ENCODE results near the gene KDM6B. TPM values are rescaled to one million over a fixed set of nuclear protein-coding genes. Genes with fewer than 3 reads are reported as not detected.

The KDM6B gene
- total and polyA plus RNA-seq, 9 of the 15 experiments (the other 6 are each of a cell fraction or from before 2014, with no cell fraction given) = 0.01 to 22.9 (median 2.2) TPM

- H3K79me2 ChIP-seq (ENCODE audit: control insufficient read depth, insufficient read depth, low read length) = peaks cover 37% of the 10 kb centered on the region
- H3K9me3 ChIP-seq (replicated peaks; ENCODE audit: control insufficient read depth, insufficient read depth, low read depth, low read length) = no peaks in the 10 kb centered on the region
- no peak for DNase-seq (ENCODE audit: extremely low read depth in 1 of 4, low spot score in 3 of 4)
- TF ChIP-seq NR2C1 (IDR thresholded peaks at IDR 0.05) = peak; percentile 60
- no peak for TF ChIP-seq NR2C1 (tag; IDR thresholded peaks at IDR 0.05)
- peak; percentile 36 for TF ChIP-seq RBFOX2 (IDR thresholded peaks at IDR 0.05; ENCODE audit: low read depth, low read length)
- TF ChIP-seq XRCC3 (IDR thresholded peaks at IDR 0.05) = no peak
- no peak for TF ChIP-seq NR2C2 (CRISPR knock-in tag; IDR thresholded peaks at IDR 0.05)
- TF ChIP-seq NR2C2 (tag; IDR thresholded peaks at IDR 0.05) = no peak
- peak; percentile 47; the same call in 1 of the 2 replicates for TF ChIP-seq POLR2G (IDR thresholded peaks at IDR 0.05; ENCODE audit: low read depth, low read length)
- no peak for TF ChIP-seq ZBTB1 (CRISPR knock-in tag; IDR thresholded peaks at IDR 0.05; ENCODE audit: borderline replicate concordance, low read depth)
- no peak for TF ChIP-seq TEAD1 (CRISPR knock-in tag; IDR thresholded peaks at IDR 0.05)
- TF ChIP-seq NR4A1 (CRISPR knock-in tag; IDR thresholded peaks at IDR 0.05) = no peak
- no peak for TF ChIP-seq NR4A1 (tag; IDR thresholded peaks at IDR 0.05)
- no peak for TF ChIP-seq U2AF2 (optimal IDR thresholded peaks at IDR 0.05; ENCODE audit: low read depth, low read length)
- no peak for TF ChIP-seq KAT8 (IDR thresholded peaks at IDR 0.05; ENCODE audit: low read depth)
- peaks cover 4% of the 10 kb centered on the region; the same call in 1 of the 2 replicates for H4K20me1 ChIP-seq (replicated peaks; ENCODE audit: control insufficient read depth, insufficient read depth, low read length)
- WGBS (ENCODE audit: insufficient coverage, low coverage, missing lambda C conversion rate) = 91% methylated on average over 6 of the region's 34 CpGs
- peaks cover 59% of the 10 kb centered on the region; the same call in 2 of the 3 replicates for H3K36me3 ChIP-seq (ENCODE audit: control insufficient read depth, insufficient read depth, low read length)
- no peak for ATAC-seq
- CTCF ChIA-PET (ENCODE audit: low intra/inter-chr PET ratio) = no interaction called here
- H3K9ac ChIP-seq (ENCODE audit: insufficient read depth in 1 of 2, low read depth in 2 of 2, low read length in 2 of 2) = no peak overlapping the region
- H3K4me2 ChIP-seq (ENCODE audit: insufficient read depth, low read length) = no peak overlapping the region
- no peaks in the 10 kb centered on the region for H3K27me3 ChIP-seq (ENCODE audit: control insufficient read depth in 2 of 2, insufficient read depth in 2 of 2, low read length in 2 of 2)
- in situ Hi-C loops (cut with MboI) (no loop called here), intact Hi-C loops (cut with micrococcal nuclease) (no loop called here)
- no peak overlapping the region for H2AFZ ChIP-seq (ENCODE audit: low read depth, low read length)
- no peak overlapping the region for H3K27ac ChIP-seq (ENCODE audit: extremely low read depth, low read depth, low read length)
- POLR2A ChIA-PET = interaction anchor here (1.7 kb wide), 1 partner anchor 9 kb away, joined by 7 read pairs; the partner anchor contains the start of gene NAA38
- FAIRE-seq = no peak
- peaks cover 3% of the 10 kb centered on the region for H3K9me1 ChIP-seq (ENCODE audit: control insufficient read depth, insufficient read depth, low read length)
- BruUV-seq (replicated peaks) = no TSS peak
- H3K4me3 ChIP-seq = no peak overlapping the region
- peaks cover 0 to 41% of the 10 kb centered on the region in 2 experiments; a peak in 3 of 5 replicates for H3K4me1 ChIP-seq (replicated peaks in 1 of 2; ENCODE audit: control insufficient read depth in 2 of 2, insufficient read depth in 2 of 2, low read length in 2 of 2)
Observed at GRCh38 chr17:7846765-7847661, 13.0 kb downstream of the KDM6B start.

All from K562 (cell line).